Keratinocyte (primary cell): Measurements from ENCODE around the gene RAPGEF1. TPM values are rescaled to one million over a fixed set of nuclear protein-coding genes. Genes with fewer than 3 reads are reported as not detected.

Experiments
- DNase-seq: peaks from one replicate; pipeline ENCODE4 v3.0.0-alpha.2; 2011; ENCODE audit warnings: low read depth, missing footprints, low spot score
- FAIRE-seq: peaks from 2 replicates; lab custom pipeline; 2011; peaks lifted over from hg19 to GRCh38; lab: Jason Lieb, UNC
- H2AFZ ChIP-seq: 2 replicates; pipeline ENCODE4 v1.6.0; 2012; ENCODE audit warnings: low read length, control low read depth, inconsistent platforms; ENCODE audit not compliant: control insufficient read depth
- H3K27ac ChIP-seq: 2 replicates; pipeline ENCODE4 v1.5.1; 2011; ENCODE audit warnings: low read length; ENCODE audit not compliant: control insufficient read depth, insufficient read depth
- H3K27me3 ChIP-seq: 3 replicates; pipeline ENCODE4 v1.6.0; 2011; ENCODE audit warnings: low read length; ENCODE audit not compliant: control insufficient read depth, insufficient read depth; ENCODE audit errors: extremely low read depth
- H3K36me3 ChIP-seq, 2 experiments: 2 replicates in 1 of 2; 3 replicates in 1 of 2; pipeline ENCODE4 v1.5.1; 2011; ENCODE audit warnings: low read length in 2 of 2, mild to moderate bottlenecking in 1 of 2; ENCODE audit not compliant: control insufficient read depth in 2 of 2, insufficient read depth in 2 of 2; ENCODE audit errors: extremely low read depth in 1 of 2
- H3K4me1 ChIP-seq: 3 replicates; pipeline ENCODE4 v1.5.1; 2011; ENCODE audit warnings: low read length; ENCODE audit not compliant: control insufficient read depth, insufficient read depth; ENCODE audit errors: extremely low read depth
- H3K4me2 ChIP-seq: 3 replicates; pipeline ENCODE4 v1.6.0; 2011; ENCODE audit warnings: low read depth, low read length; ENCODE audit not compliant: control insufficient read depth, insufficient read depth; ENCODE audit errors: extremely low read depth
- H3K4me3 ChIP-seq, 3 experiments: fragments of 200-600 bp in 1 of 3; sonication (generic) in 1 of 3; 2 replicates in 2 of 3; 3 replicates in 1 of 3; pipeline ENCODE4 v1.5.1; 2011 to 2016; ENCODE audit warnings: low read length in 3 of 3, mild to moderate bottlenecking in 3 of 3, control low read depth in 2 of 3, inconsistent platforms in 1 of 3, low read depth in 1 of 3, mixed read lengths in 1 of 3, mixed run types in 1 of 3, moderate library complexity in 1 of 3; ENCODE audit not compliant: control insufficient read depth in 2 of 3, insufficient read depth in 2 of 3; ENCODE audit errors: extremely low read depth in 1 of 3
- H3K79me2 ChIP-seq: 2 replicates; pipeline ENCODE4 v1.6.0; 2012; ENCODE audit warnings: low read length; ENCODE audit not compliant: control insufficient read depth, insufficient read depth
- H3K9ac ChIP-seq: 3 replicates; pipeline ENCODE4 v1.6.0; 2011; ENCODE audit warnings: low read length; ENCODE audit not compliant: control insufficient read depth, insufficient read depth; ENCODE audit errors: extremely low read depth
- H3K9me1 ChIP-seq: 3 replicates; pipeline ENCODE4 v1.6.0; 2011; ENCODE audit warnings: low read length; ENCODE audit not compliant: control insufficient read depth, insufficient read depth; ENCODE audit errors: extremely low read depth
- H3K9me3 ChIP-seq: 2 replicates; pipeline ENCODE4 v1.5.1; 2012; ENCODE audit warnings: low read depth, low read length; ENCODE audit not compliant: control insufficient read depth
- H4K20me1 ChIP-seq: 3 replicates; pipeline ENCODE4 v1.6.0; 2011; ENCODE audit warnings: low read length; ENCODE audit not compliant: control insufficient read depth, insufficient read depth; ENCODE audit errors: extremely low read depth
- EZH2 ChIP-seq: IDR thresholded peaks from one replicate; pipeline ENCODE4 v1.6.1; 2012; ENCODE audit warnings: inconsistent platforms, mild to moderate bottlenecking, low read length, moderate library complexity
- dilution Hi-C: fragments of 300-500 bp; cut with MboI; formaldehyde crosslinking; loops from one replicate; pipeline ENCODE4 v1.7.0; 2020; ENCODE audit warnings: low sequenced_read_pairs; ENCODE audit not compliant: extremely low pct_ligation_motif_present
- polyA plus RNA-seq, 5 experiments: library from polyadenylated mRNA; depleted of rRNA in 3 of 5; stranded (reverse) in 3 of 5; stranded (forward) in 1 of 5; unstranded in 1 of 5; fragments of >200 nt; gene quantifications; 1 replicate in 1 of 5; 2 replicates in 3 of 5; 3 replicates in 1 of 5; pipeline versions ENCODE4 v1.2.1 to v1.2.3, GENCODE V29; 2011 to 2012; ENCODE audit warnings: missing spikeins in 2 of 5, low read depth in 1 of 5, low replicate concordance in 1 of 5
- TF ChIP-seq, protein P1 (sequence below), 3 experiments: IDR thresholded peaks in 1 of 3; conservative IDR thresholded peaks in 1 of 3; optimal IDR thresholded peaks in 1 of 3; 2 replicates in 2 of 3; 3 replicates in 1 of 3; pipeline versions ENCODE3 to v1.5.1; 2011; ENCODE audit warnings: low read length in 3 of 3, mild to moderate bottlenecking in 3 of 3, moderate library complexity in 2 of 3, control low read depth in 1 of 3, inconsistent platforms in 1 of 3; ENCODE audit not compliant: insufficient read depth in 2 of 3; ENCODE audit errors: extremely low read depth in 1 of 3

Gene RAPGEF1
- polyA plus RNA-seq, 1 donor (not counting 4 experiments of a cell fraction or from before 2014, with no cell fraction given): 18.5 TPM

GRCh38 chr9:131708226-131709002 lies 31.5 kb downstream of the RAPGEF1 start:
- H3K4me2 ChIP-seq: peak overlapping the region; percentile 71
- H3K4me3 ChIP-seq: no peak overlapping the region
- TF ChIP-seq, protein P1, sequence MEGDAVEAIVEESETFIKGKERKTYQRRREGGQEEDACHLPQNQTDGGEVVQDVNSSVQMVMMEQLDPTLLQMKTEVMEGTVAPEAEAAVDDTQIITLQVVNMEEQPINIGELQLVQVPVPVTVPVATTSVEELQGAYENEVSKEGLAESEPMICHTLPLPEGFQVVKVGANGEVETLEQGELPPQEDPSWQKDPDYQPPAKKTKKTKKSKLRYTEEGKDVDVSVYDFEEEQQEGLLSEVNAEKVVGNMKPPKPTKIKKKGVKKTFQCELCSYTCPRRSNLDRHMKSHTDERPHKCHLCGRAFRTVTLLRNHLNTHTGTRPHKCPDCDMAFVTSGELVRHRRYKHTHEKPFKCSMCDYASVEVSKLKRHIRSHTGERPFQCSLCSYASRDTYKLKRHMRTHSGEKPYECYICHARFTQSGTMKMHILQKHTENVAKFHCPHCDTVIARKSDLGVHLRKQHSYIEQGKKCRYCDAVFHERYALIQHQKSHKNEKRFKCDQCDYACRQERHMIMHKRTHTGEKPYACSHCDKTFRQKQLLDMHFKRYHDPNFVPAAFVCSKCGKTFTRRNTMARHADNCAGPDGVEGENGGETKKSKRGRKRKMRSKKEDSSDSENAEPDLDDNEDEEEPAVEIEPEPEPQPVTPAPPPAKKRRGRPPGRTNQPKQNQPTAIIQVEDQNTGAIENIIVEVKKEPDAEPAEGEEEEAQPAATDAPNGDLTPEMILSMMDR (optimal IDR thresholded peaks at IDR 0.05 in 1 of 3, IDR thresholded peaks at IDR 0.05 in 1 of 3, conservative IDR thresholded peaks at IDR 0.05 in 1 of 3; ENCODE audit: extremely low read depth in 1 of 3, insufficient read depth in 2 of 3, low read length in 3 of 3): no peak
- TF ChIP-seq EZH2: no peak
- peak overlapping the region; percentile 82 for H3K27ac ChIP-seq
- peaks cover 4% of the 10 kb centered on the region for H3K9me1 ChIP-seq
- H2AFZ ChIP-seq: no peak overlapping the region
- peak overlapping the region; percentile 56 for H3K9ac ChIP-seq
- peaks cover 40% of the 10 kb centered on the region for H3K79me2 ChIP-seq
- H3K36me3 ChIP-seq: no peaks in the 10 kb centered on the region
- DNase-seq: no peak
- no peaks in the 10 kb centered on the region for H3K27me3 ChIP-seq
- H3K4me1 ChIP-seq: peaks cover 64% of the 10 kb centered on the region
- peaks cover 5% of the 10 kb centered on the region for H4K20me1 ChIP-seq
- no peak for FAIRE-seq
- dilution Hi-C loops: no loop called here
- H3K9me3 ChIP-seq: no peaks in the 10 kb centered on the region

DNA sequence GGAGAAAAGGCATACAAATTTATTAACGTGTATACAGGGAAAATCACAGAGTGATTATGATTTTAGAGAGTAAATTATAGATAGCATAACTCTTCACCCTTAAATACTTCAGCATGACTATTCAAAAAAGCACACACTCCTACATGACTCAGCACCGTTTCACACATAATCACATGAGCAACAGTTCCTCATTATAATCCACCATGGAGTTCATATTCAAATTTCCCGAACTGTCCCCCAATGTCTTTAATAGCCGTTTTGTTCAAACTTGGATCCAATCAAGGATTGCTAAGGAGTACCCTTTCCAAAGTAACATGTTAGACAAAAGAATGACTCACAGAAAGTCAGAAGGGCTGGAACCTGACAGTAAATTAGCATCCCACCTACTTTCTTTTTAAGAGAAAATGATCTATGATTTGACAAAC lies 32.1 kb downstream of the RAPGEF1 start:
- Histone ChIP-seq H3K36me3 (no peaks in the 10 kb centered on the region), H3K4me3 (no peak overlapping the region), H3K27me3 (no peaks in the 10 kb centered on the region), H3K9ac (peak overlapping the region; percentile 56), H3K4me2 (peak overlapping the region; percentile 71), H3K4me1 (peaks cover 66% of the 10 kb centered on the region), H3K9me3 (no peaks in the 10 kb centered on the region), H3K79me2 (peaks cover 33% of the 10 kb centered on the region), H3K27ac (peak overlapping the region; percentile 82), H2AFZ (no peak overlapping the region), H4K20me1 (peaks cover 5% of the 10 kb centered on the region), H3K9me1 (peaks cover 2% of the 10 kb centered on the region)
- peak; percentile 62 for FAIRE-seq
- TF ChIP-seq EZH2: no peak
- TF ChIP-seq, protein P1 (optimal IDR thresholded peaks at IDR 0.05 in 1 of 3, IDR thresholded peaks at IDR 0.05 in 1 of 3, conservative IDR thresholded peaks at IDR 0.05 in 1 of 3; ENCODE audit: extremely low read depth in 1 of 3, insufficient read depth in 2 of 3, low read length in 3 of 3): no peak
- dilution Hi-C loops: no loop called here
- no peak for DNase-seq
